Femur (tissue), 1 donor: ENCODE data around the gene PARM1.
"Not testable (repeated sequence)": the region's sequence is repeated elsewhere in the genome, so short reads cannot be mapped to it uniquely, and the experiment has no call there.

Experiments
- DNase-seq: peaks from one replicate; pipeline ENCODE4 v3.0.0-alpha.2; 2017

Gene PARM1

GRCh38 chr4:74994436-74994835, 61.5 kb downstream of the PARM1 start:
- DNase-seq, result not testable (repeated sequence)

GRCh38 chr4:74996996-74997395, 64.1 kb downstream of the PARM1 start:
- no peak for DNase-seq

- no peak for DNase-seq
Observed at GRCh38 chr4:74997948-74998729, 65.2 kb downstream of the PARM1 start.

- no peak for DNase-seq
Observed at GRCh38 chr4:74999714-75000309, 66.9 kb downstream of the PARM1 start.

GRCh38 chr4:75001871-75002270, 69.0 kb downstream of the PARM1 start:
- DNase-seq, result no peak

- DNase-seq, result no peak
Observed at GRCh38 chr4:75002381-75002780, 69.5 kb downstream of the PARM1 start.

GRCh38 chr4:75003979-75004378, 71.1 kb downstream of the PARM1 start:
- no peak for DNase-seq

- DNase-seq, result peak; percentile 72
Observed at GRCh38 chr4:75004755-75005668, 72.1 kb downstream of the PARM1 start.

GRCh38 chr4:75005727-75006126, 72.8 kb downstream of the PARM1 start:
- no peak for DNase-seq

- DNase-seq, result no peak
Observed at GRCh38 chr4:75007891-75008290, 75.0 kb downstream of the PARM1 start.

- DNase-seq, result no peak
Observed at GRCh38 chr4:75009138-75009537, 76.2 kb downstream of the PARM1 start.

GRCh38 chr4:75011131-75011795, 78.3 kb downstream of the PARM1 start:
- DNase-seq, result no peak

GRCh38 chr4:75015627-75016026, 82.7 kb downstream of the PARM1 start:
- no peak for DNase-seq

GRCh38 chr4:75016472-75016871, 83.6 kb downstream of the PARM1 start:
- no peak for DNase-seq

GRCh38 chr4:75018811-75019479, 86.0 kb downstream of the PARM1 start:
- no peak for DNase-seq

GRCh38 chr4:75025431-75025830, 92.5 kb downstream of the PARM1 start:
- DNase-seq, result no peak

GRCh38 chr4:75028196-75028854, 95.4 kb downstream of the PARM1 start:
- DNase-seq, result no peak

- no peak for DNase-seq
Observed at GRCh38 chr4:75030028-75030427, 97.1 kb downstream of the PARM1 start.

GRCh38 chr4:75030649-75031235, 97.8 kb downstream of the PARM1 start:
- DNase-seq, result no peak

GRCh38 chr4:75031775-75032174, 98.9 kb downstream of the PARM1 start:
- no peak for DNase-seq

GRCh38 chr4:75034523-75034922, 101.6 kb downstream of the PARM1 start:
- no peak for DNase-seq
